ENCODE data around the gene C1orf116.

DNA sequence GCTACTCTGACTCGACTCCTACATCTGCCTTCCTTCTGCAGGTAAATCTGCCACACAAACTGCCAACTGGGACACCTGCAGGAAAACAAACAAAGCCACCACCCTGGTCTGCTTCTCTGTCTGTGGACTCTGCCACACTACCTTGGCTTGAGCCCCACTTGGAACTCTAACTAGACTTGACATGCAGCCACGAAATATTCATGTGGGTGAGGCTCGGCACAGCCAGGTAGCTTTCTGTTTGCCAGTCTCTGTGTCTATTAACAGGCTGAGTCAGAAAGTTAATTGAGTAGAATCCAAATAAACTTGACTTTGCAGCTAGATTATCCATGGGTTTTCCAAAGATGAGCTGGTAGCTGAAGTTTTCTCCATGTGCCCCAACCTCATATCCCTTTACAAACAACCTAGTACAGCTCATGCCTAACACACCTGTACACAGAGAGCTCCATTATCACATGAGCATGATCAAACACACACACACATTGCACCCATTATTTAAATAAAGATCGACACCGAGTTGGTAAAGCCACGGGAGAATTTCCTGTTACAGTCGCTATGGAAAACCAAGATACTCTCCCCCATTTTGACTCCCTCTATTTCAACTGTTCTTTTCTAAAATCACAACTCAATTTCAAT is 808 bp downstream of the C1orf116 start:
- TF ChIP-seq, protein P1, sequence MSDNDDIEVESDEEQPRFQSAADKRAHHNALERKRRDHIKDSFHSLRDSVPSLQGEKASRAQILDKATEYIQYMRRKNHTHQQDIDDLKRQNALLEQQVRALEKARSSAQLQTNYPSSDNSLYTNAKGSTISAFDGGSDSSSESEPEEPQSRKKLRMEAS (IDR thresholded peaks at IDR 0.05; ENCODE audit: low read depth) = no peak
- TF ChIP-seq, protein P2, sequence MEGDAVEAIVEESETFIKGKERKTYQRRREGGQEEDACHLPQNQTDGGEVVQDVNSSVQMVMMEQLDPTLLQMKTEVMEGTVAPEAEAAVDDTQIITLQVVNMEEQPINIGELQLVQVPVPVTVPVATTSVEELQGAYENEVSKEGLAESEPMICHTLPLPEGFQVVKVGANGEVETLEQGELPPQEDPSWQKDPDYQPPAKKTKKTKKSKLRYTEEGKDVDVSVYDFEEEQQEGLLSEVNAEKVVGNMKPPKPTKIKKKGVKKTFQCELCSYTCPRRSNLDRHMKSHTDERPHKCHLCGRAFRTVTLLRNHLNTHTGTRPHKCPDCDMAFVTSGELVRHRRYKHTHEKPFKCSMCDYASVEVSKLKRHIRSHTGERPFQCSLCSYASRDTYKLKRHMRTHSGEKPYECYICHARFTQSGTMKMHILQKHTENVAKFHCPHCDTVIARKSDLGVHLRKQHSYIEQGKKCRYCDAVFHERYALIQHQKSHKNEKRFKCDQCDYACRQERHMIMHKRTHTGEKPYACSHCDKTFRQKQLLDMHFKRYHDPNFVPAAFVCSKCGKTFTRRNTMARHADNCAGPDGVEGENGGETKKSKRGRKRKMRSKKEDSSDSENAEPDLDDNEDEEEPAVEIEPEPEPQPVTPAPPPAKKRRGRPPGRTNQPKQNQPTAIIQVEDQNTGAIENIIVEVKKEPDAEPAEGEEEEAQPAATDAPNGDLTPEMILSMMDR (IDR thresholded peaks at IDR 0.05) = no peak
- TF ChIP-seq, protein P3, sequence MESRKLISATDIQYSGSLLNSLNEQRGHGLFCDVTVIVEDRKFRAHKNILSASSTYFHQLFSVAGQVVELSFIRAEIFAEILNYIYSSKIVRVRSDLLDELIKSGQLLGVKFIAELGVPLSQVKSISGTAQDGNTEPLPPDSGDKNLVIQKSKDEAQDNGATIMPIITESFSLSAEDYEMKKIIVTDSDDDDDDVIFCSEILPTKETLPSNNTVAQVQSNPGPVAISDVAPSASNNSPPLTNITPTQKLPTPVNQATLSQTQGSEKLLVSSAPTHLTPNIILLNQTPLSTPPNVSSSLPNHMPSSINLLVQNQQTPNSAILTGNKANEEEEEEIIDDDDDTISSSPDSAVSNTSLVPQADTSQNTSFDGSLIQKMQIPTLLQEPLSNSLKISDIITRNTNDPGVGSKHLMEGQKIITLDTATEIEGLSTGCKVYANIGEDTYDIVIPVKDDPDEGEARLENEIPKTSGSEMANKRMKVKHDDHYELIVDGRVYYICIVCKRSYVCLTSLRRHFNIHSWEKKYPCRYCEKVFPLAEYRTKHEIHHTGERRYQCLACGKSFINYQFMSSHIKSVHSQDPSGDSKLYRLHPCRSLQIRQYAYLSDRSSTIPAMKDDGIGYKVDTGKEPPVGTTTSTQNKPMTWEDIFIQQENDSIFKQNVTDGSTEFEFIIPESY (IDR thresholded peaks at IDR 0.05; ENCODE audit: borderline replicate concordance, low read depth) = no peak
- TF ChIP-seq TEAD4 (IDR thresholded peaks at IDR 0.05; ENCODE audit: borderline replicate concordance, insufficient read depth) (no peak), POLR2AphosphoS5 (IDR thresholded peaks at IDR 0.05; ENCODE audit: low read depth, low read length) (no peak), RAD21 (IDR thresholded peaks at IDR 0.05; ENCODE audit: low read length) (no peak), YY1 (IDR thresholded peaks at IDR 0.05; ENCODE audit: low read depth) (no peak), JUND (IDR thresholded peaks at IDR 0.05) (no peak)
- TF ChIP-seq, protein P4, sequence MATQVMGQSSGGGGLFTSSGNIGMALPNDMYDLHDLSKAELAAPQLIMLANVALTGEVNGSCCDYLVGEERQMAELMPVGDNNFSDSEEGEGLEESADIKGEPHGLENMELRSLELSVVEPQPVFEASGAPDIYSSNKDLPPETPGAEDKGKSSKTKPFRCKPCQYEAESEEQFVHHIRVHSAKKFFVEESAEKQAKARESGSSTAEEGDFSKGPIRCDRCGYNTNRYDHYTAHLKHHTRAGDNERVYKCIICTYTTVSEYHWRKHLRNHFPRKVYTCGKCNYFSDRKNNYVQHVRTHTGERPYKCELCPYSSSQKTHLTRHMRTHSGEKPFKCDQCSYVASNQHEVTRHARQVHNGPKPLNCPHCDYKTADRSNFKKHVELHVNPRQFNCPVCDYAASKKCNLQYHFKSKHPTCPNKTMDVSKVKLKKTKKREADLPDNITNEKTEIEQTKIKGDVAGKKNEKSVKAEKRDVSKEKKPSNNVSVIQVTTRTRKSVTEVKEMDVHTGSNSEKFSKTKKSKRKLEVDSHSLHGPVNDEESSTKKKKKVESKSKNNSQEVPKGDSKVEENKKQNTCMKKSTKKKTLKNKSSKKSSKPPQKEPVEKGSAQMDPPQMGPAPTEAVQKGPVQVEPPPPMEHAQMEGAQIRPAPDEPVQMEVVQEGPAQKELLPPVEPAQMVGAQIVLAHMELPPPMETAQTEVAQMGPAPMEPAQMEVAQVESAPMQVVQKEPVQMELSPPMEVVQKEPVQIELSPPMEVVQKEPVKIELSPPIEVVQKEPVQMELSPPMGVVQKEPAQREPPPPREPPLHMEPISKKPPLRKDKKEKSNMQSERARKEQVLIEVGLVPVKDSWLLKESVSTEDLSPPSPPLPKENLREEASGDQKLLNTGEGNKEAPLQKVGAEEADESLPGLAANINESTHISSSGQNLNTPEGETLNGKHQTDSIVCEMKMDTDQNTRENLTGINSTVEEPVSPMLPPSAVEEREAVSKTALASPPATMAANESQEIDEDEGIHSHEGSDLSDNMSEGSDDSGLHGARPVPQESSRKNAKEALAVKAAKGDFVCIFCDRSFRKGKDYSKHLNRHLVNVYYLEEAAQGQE (IDR thresholded peaks at IDR 0.05; ENCODE audit: low read depth, low read length) = no peak

Data from SK-N-SH (cell line).